ENCODE measurements around the gene SELENOP. TPM values are rescaled to one million over a fixed set of nuclear protein-coding genes. Genes with fewer than 3 reads are reported as not detected.

SELENOP gene
- total and polyA plus RNA-seq, 2 of the 8 experiments (the other 6 are each of a cell fraction or from before 2014, with no cell fraction given) = 5.5 to 19.4 TPM

- Histone ChIP-seq H3K14ac (ENCODE audit: insufficient read length) (no peak overlapping the region), H3K4ac (replicated peaks; ENCODE audit: insufficient read length, low read depth, low read length) (no peak overlapping the region), H3K9me3 (ENCODE audit: insufficient read depth in 2 of 2, low read depth in 1 of 2, low read length in 1 of 2) (no peaks in the 10 kb centered on the region), H3K4me1 (replicated peaks in 1 of 4; ENCODE audit: control insufficient read depth in 3 of 4, insufficient read depth in 4 of 4, low read length in 3 of 4) (peaks cover 0 to 4% (median 0%) of the 10 kb centered on the region in 4 experiments; a peak in 1 of 7 replicates), H2BK12ac (ENCODE audit: low read depth, low read length) (no peak overlapping the region), H4K5ac (ENCODE audit: insufficient read length, low read depth, low read length) (no peak overlapping the region), H2AFZ (ENCODE audit: low read length) (no peak overlapping the region), H4K91ac (replicated peaks; ENCODE audit: insufficient read length, low read length) (no peak overlapping the region), H3K9ac (replicated peaks in 1 of 4; ENCODE audit: extremely low read depth in 1 of 4, low read depth in 3 of 4, low read length in 3 of 4) (no peak overlapping the region), H3K56ac (replicated peaks; ENCODE audit: insufficient read length, low read depth, low read length) (no peak overlapping the region), H2BK5ac (ENCODE audit: low read depth, low read length) (no peak overlapping the region), H4K8ac (ENCODE audit: extremely low read depth, insufficient read depth, low read length) (no peak overlapping the region), H3K4me3 (ENCODE audit: extremely low read depth in 1 of 4, insufficient read depth in 2 of 4, low read depth in 3 of 4, low read length in 4 of 4) (no peak overlapping the region), H3K4me2 (ENCODE audit: insufficient read depth in 1 of 2, low read depth in 2 of 2, low read length in 2 of 2) (no peak overlapping the region), H3K27ac (ENCODE audit: low read depth, low read length) (no peak overlapping the region), H3K36me3 (ENCODE audit: control insufficient read depth in 2 of 4, insufficient read depth in 4 of 4, low read length in 3 of 4) (peaks cover 0 to 4% (median 0%) of the 10 kb centered on the region in 4 experiments; a peak in 1 of 8 replicates), H3K79me2 (ENCODE audit: control insufficient read depth in 1 of 2, insufficient read depth in 2 of 2, low read length in 2 of 2) (no peaks in the 10 kb centered on the region), H3K23ac (ENCODE audit: insufficient read length) (no peak overlapping the region), H2AK5ac (ENCODE audit: low read depth, low read length) (no peak overlapping the region), H3K18ac (ENCODE audit: extremely low read depth, low read length) (no peak overlapping the region), H2BK120ac (replicated peaks; ENCODE audit: low read depth, low read length) (no peak overlapping the region), H2BK20ac (ENCODE audit: low read length) (no peak overlapping the region), H3K79me1 (ENCODE audit: low read depth, low read length) (no peaks in the 10 kb centered on the region), H4K20me1 (replicated peaks in 1 of 2; ENCODE audit: control insufficient read depth in 1 of 2, insufficient read depth in 2 of 2, low read length in 2 of 2) (no peaks in the 10 kb centered on the region), H3K27me3 (replicated peaks in 1 of 4; ENCODE audit: control insufficient read depth in 3 of 4, extremely low read depth in 1 of 4, insufficient read depth in 3 of 4, low read length in 3 of 4) (no peaks in the 10 kb centered on the region), H2BK15ac (ENCODE audit: low read length) (no peak overlapping the region), H3K23me2 (ENCODE audit: low read depth, low read length) (peaks cover 5% of the 10 kb centered on the region)
- ChIA-PET POLR2A (ENCODE audit: partially characterized antibody) (no interaction called here), CTCF (ENCODE audit: partially characterized antibody) (interaction anchor here (1.6 to 2.1 kb wide), 3 partner anchors 10 to 17 kb away, joined by 4 to 5 read pairs (median 4); no protein-coding TSS in a partner anchor)
- FAIRE-seq = no peak
- no peak for DNase-seq (ENCODE audit: low read depth in 1 of 2, low spot score in 2 of 2)
- 92% methylated on average over 1 of the region's 1 CpG; no CpG with 5 or more reads in 1 of the 2 experiments for WGBS, 2 experiments (ENCODE audit: extremely low coverage in 1 of 2, insufficient coverage in 1 of 2, insufficient read length in 1 of 2, insufficient replicate concordance in 2 of 2, low coverage in 1 of 2, low lambda C conversion rate in 2 of 2, missing lambda C conversion rate in 1 of 2)
- no peak for TF ChIP-seq POLR2AphosphoS5 (IDR thresholded peaks at IDR 0.05; ENCODE audit: low read depth, low read length)
- TF ChIP-seq USF2 (IDR thresholded peaks at IDR 0.05; ENCODE audit: low read length) = no peak
- no peak for TF ChIP-seq SIX5 (IDR thresholded peaks at IDR 0.05; ENCODE audit: low read depth, low read length)
- no peak for TF ChIP-seq CBX5 (IDR thresholded peaks at IDR 0.05; ENCODE audit: low read depth, low read length)
- TF ChIP-seq RBBP5 (IDR thresholded peaks at IDR 0.05; ENCODE audit: borderline replicate concordance, low read depth, low read length) = no peak
- TF ChIP-seq SAP30 (IDR thresholded peaks at IDR 0.05; ENCODE audit: insufficient read depth, insufficient replicate concordance, low read length) = no peak
These were observed 49.9 kb downstream of the SELENOP start for GRCh38 chr5:42761791-42762190.
